ENCODE data around the gene ZSCAN4. TPM values are rescaled to one million over a fixed set of nuclear protein-coding genes. Genes with fewer than 3 reads are reported as not detected.

Gene ZSCAN4
- total and polyA plus RNA-seq, 9 of the 15 experiments (the other 6 are each of a cell fraction or from before 2014, with no cell fraction given): not detected

DNA sequence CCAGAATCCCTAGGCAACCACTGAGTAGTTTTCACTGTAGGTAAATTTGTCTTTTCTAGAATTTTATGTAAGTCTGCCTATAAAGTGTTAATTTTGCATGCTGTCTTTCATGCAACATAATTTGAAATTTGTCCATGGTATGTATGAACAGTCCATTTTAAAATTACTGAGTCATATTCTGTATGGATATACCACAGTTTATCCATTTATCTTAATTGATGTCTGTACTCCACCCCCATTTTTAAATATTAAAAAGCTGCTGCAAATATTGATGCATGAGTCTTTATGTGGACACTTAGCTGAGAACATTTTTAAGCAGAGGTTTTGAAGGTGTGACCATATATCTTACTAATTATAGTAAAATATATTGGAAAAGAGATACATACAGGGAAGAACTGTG, 45.6 kb upstream of the ZSCAN4 start:
- no peaks in the 10 kb centered on the region for H3K9me1 ChIP-seq (ENCODE audit: control insufficient read depth, insufficient read depth, low read length)
- TF ChIP-seq, protein P1, sequence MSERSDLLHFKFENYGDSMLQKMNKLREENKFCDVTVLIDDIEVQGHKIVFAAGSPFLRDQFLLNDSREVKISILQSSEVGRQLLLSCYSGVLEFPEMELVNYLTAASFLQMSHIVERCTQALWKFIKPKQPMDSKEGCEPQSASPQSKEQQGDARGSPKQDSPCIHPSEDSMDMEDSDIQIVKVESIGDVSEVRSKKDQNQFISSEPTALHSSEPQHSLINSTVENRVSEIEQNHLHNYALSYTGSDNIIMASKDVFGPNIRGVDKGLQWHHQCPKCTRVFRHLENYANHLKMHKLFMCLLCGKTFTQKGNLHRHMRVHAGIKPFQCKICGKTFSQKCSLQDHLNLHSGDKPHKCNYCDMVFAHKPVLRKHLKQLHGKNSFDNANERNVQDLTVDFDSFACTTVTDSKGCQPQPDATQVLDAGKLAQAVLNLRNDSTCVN (CRISPR knock-in tag; IDR thresholded peaks at IDR 0.05): no peak
- TF ChIP-seq RNF2 (IDR thresholded peaks at IDR 0.05) (no peak), ZNF551 (CRISPR knock-in tag; IDR thresholded peaks at IDR 0.05) (no peak), PML (IDR thresholded peaks at IDR 0.05; ENCODE audit: low read length) (no peak), PHF20 (IDR thresholded peaks at IDR 0.05; ENCODE audit: partially characterized antibody) (no peak), SMARCE1 (IDR thresholded peaks at IDR 0.05) (no peak)
- H3K4me2 ChIP-seq (ENCODE audit: insufficient read depth, low read length): no peak overlapping the region
- H2AFZ ChIP-seq (ENCODE audit: low read depth, low read length): no peak overlapping the region
- ChIA-PET CTCF (ENCODE audit: low intra/inter-chr PET ratio) (interaction anchor here (0.7 kb wide), 1 partner anchor 316 kb away, joined by 3 read pairs; no protein-coding TSS in a partner anchor), POLR2A (no interaction called here)
- no TSS peak for BruUV-seq (replicated peaks)
- no peak overlapping the region for H3K9ac ChIP-seq (ENCODE audit: insufficient read depth in 1 of 2, low read depth in 2 of 2, low read length in 2 of 2)
- H4K20me1 ChIP-seq (replicated peaks; ENCODE audit: control insufficient read depth, insufficient read depth, low read length): no peaks in the 10 kb centered on the region
- H3K79me2 ChIP-seq (ENCODE audit: control insufficient read depth, insufficient read depth, low read length): peaks cover 6% of the 10 kb centered on the region; the same call in 1 of the 3 replicates
- H3K27ac ChIP-seq (ENCODE audit: extremely low read depth, low read depth, low read length): no peak overlapping the region
- DNase-seq (ENCODE audit: extremely low read depth in 1 of 4, low spot score in 3 of 4): no peak
- no peaks in the 10 kb centered on the region for H3K4me1 ChIP-seq (replicated peaks in 1 of 2; ENCODE audit: control insufficient read depth in 2 of 2, insufficient read depth in 2 of 2, low read length in 2 of 2)
- in situ Hi-C loops (cut with MboI) (no loop called here), intact Hi-C loops (cut with micrococcal nuclease) (no loop called here)
- no peak for FAIRE-seq
- ATAC-seq: no peak
- H3K4me3 ChIP-seq: no peak overlapping the region
- no peaks in the 10 kb centered on the region for H3K27me3 ChIP-seq (ENCODE audit: control insufficient read depth in 2 of 2, insufficient read depth in 2 of 2, low read length in 2 of 2)
- peaks cover 44% of the 10 kb centered on the region for H3K36me3 ChIP-seq (ENCODE audit: control insufficient read depth, insufficient read depth, low read length)
- H3K9me3 ChIP-seq (replicated peaks; ENCODE audit: control insufficient read depth, insufficient read depth, low read depth, low read length): peaks cover 35% of the 10 kb centered on the region
